OCI-LY3 (cell line): Measurements from ENCODE around the gene NT5C.

Source experiments
- CTCF ChIP-seq: fragments of 200-600, 300-600 bp; sonication (generic); IDR thresholded peaks from 2 replicates; pipeline ENCODE4 v1.5.1; 2014; ENCODE audit warnings: antibody characterized with exemption, low read length, low read depth
- EZH2phosphoT487 ChIP-seq: fragments of 200-600 bp; shearing (Covaris generic); IDR thresholded peaks from 2 replicates; pipeline ENCODE4 v1.6.1; 2018; ENCODE audit warnings: antibody characterized with exemption, mixed run types, low read depth

- TF ChIP-seq CTCF, result no peak
- no peak for TF ChIP-seq EZH2phosphoT487
Observed at GRCh38 chr17:75082683-75083082, 48.9 kb downstream of the NT5C start.
